H9 (cell line): ENCODE data around the gene ABHD5. TPM values are rescaled to one million over a fixed set of nuclear protein-coding genes. Genes with fewer than 3 reads are reported as not detected.

Experiments used
- DNase-seq: peaks from one replicate; pipeline ENCODE4 v3.0.0-alpha.2; 2017
- H2AFZ ChIP-seq: one replicate; pipeline ENCODE4 v1.6.1; 2013; ENCODE audit warnings: mild to moderate bottlenecking, low read length, control low read depth, moderate library complexity
- H2AK5ac ChIP-seq: 2 replicates; pipeline ENCODE4 v1.6.1; 2013; ENCODE audit warnings: low read length, control low read depth, mixed read lengths; ENCODE audit not compliant: insufficient read length
- H2BK120ac ChIP-seq: one replicate; pipeline ENCODE4 v1.6.1; 2013; ENCODE audit warnings: low read depth, mild to moderate bottlenecking, low read length, control low read depth, inconsistent platforms; ENCODE audit not compliant: poor library complexity, severe bottlenecking
- H2BK12ac ChIP-seq: 2 replicates; pipeline ENCODE4 v1.6.1; 2013; ENCODE audit warnings: low read length, control low read depth, mixed read lengths, low read depth; ENCODE audit not compliant: insufficient read length
- H2BK15ac ChIP-seq: 2 replicates; pipeline ENCODE4 v1.6.1; 2013; ENCODE audit warnings: low read depth, low read length, control low read depth
- H2BK20ac ChIP-seq: one replicate; pipeline ENCODE4 v1.6.1; 2013; ENCODE audit warnings: low read depth, mild to moderate bottlenecking, low read length, control low read depth, inconsistent platforms; ENCODE audit not compliant: poor library complexity, severe bottlenecking
- H2BK5ac ChIP-seq: 2 replicates; pipeline ENCODE4 v1.6.1; 2013; ENCODE audit warnings: low read length, control low read depth, mixed read lengths; ENCODE audit not compliant: insufficient read length
- H3K14ac ChIP-seq: 2 replicates; pipeline ENCODE4 v1.6.1; 2013; ENCODE audit warnings: low read length, control low read depth; ENCODE audit not compliant: insufficient read depth
- H3K18ac ChIP-seq: 2 replicates; pipeline ENCODE4 v1.6.1; 2013; ENCODE audit warnings: low read depth, mild to moderate bottlenecking, mixed read lengths, low read length, control low read depth; ENCODE audit not compliant: insufficient read length
- H3K23ac ChIP-seq: 2 replicates; pipeline ENCODE4 v1.6.1; 2013; ENCODE audit warnings: low read length, control low read depth, mixed read lengths, low read depth; ENCODE audit not compliant: insufficient read length
- H3K23me2 ChIP-seq: 2 replicates; pipeline ENCODE4 v1.6.1; 2013; ENCODE audit warnings: low read depth, mild to moderate bottlenecking, mixed read lengths, low read length, control low read depth; ENCODE audit not compliant: insufficient read length, poor library complexity, severe bottlenecking
- H3K27ac ChIP-seq: 2 replicates; pipeline ENCODE4 v1.5.1; 2013; ENCODE audit warnings: low read length, control low read depth, mixed read lengths, low read depth; ENCODE audit not compliant: insufficient read length
- H3K27me3 ChIP-seq: 2 replicates; pipeline ENCODE4 v1.6.1; 2013; ENCODE audit warnings: low read length, control low read depth, inconsistent platforms; ENCODE audit not compliant: insufficient read depth
- H3K4ac ChIP-seq: 2 replicates; pipeline ENCODE4 v1.6.1; 2013; ENCODE audit warnings: low read depth, mild to moderate bottlenecking, control low read depth, inconsistent platforms, low read length, moderate library complexity
- H3K4me1 ChIP-seq: 2 replicates; pipeline ENCODE4 v1.6.1; 2013; ENCODE audit warnings: low read length, control low read depth, inconsistent platforms; ENCODE audit not compliant: insufficient read depth
- H3K4me2 ChIP-seq: 2 replicates; pipeline ENCODE4 v1.6.1; 2013; ENCODE audit warnings: low read length, control low read depth, mixed read lengths; ENCODE audit not compliant: insufficient read length, insufficient read depth
- H3K56ac ChIP-seq: 2 replicates; pipeline ENCODE4 v1.6.1; 2013; ENCODE audit warnings: low read depth, mild to moderate bottlenecking, mixed read lengths, low read length, control low read depth; ENCODE audit not compliant: insufficient read length
- H3K79me1 ChIP-seq: 2 replicates; pipeline ENCODE4 v1.6.1; 2013; ENCODE audit warnings: low read depth, mild to moderate bottlenecking, moderate library complexity, low read length, control low read depth, inconsistent platforms; ENCODE audit not compliant: insufficient read depth, poor library complexity, severe bottlenecking
- H3K79me2 ChIP-seq: 2 replicates; pipeline ENCODE4 v1.6.1; 2013; ENCODE audit warnings: low read length, control low read depth, inconsistent platforms; ENCODE audit not compliant: insufficient read depth
- H3K9ac ChIP-seq: 2 replicates; pipeline ENCODE4 v1.6.1; 2013; ENCODE audit warnings: low read length, control low read depth, mixed read lengths; ENCODE audit not compliant: insufficient read length; ENCODE audit errors: extremely low read depth
- H3K9me3 ChIP-seq: one replicate; pipeline ENCODE4 v1.6.1; 2013; ENCODE audit warnings: low read depth, low read length, inconsistent platforms; ENCODE audit not compliant: control insufficient read depth
- H3T11ph ChIP-seq: one replicate; pipeline ENCODE4 v1.6.1; 2013; ENCODE audit warnings: mild to moderate bottlenecking, low read length, control low read depth, inconsistent platforms
- H4K20me1 ChIP-seq: one replicate; pipeline ENCODE4 v1.6.1; 2013; ENCODE audit not compliant: control insufficient read depth, insufficient read length, insufficient read depth
- H4K5ac ChIP-seq: 2 replicates; pipeline ENCODE4 v1.6.1; 2013; ENCODE audit warnings: low read depth, mild to moderate bottlenecking, mixed read lengths, low read length, control low read depth; ENCODE audit not compliant: insufficient read length
- H4K8ac ChIP-seq: replicated peaks from 2 replicates; pipeline ENCODE4 v1.6.1; 2013; ENCODE audit warnings: low read length, control low read depth, mixed read lengths, low read depth; ENCODE audit not compliant: insufficient read length
- H4K91ac ChIP-seq: 2 replicates; pipeline ENCODE4 v1.6.1; 2013; ENCODE audit warnings: low read depth, mild to moderate bottlenecking, moderate library complexity, mixed read lengths, low read length, control low read depth; ENCODE audit not compliant: insufficient read length
- H3K27ac Mint-ChIP-seq, 3 experiments: 2 replicates in 2 of 3; 3 replicates in 1 of 3; pipeline ENCODE4 v1.8.0; 2020 to 2021; ENCODE audit warnings: mixed read lengths in 3 of 3, mild to moderate bottlenecking in 1 of 3, moderate library complexity in 1 of 3
- H3K27me3 Mint-ChIP-seq: 2 replicates; pipeline ENCODE4 v1.8.0; 2021; ENCODE audit warnings: low read depth, mild to moderate bottlenecking, moderate library complexity, mixed read lengths
- H3K36me3 Mint-ChIP-seq, 3 experiments: 2 replicates in 2 of 3; 3 replicates in 1 of 3; pipeline ENCODE4 v1.8.0; 2020 to 2021; ENCODE audit warnings: low read depth in 3 of 3, mixed read lengths in 3 of 3; ENCODE audit not compliant: insufficient read depth in 1 of 3
- H3K4me1 Mint-ChIP-seq, 2 experiments: 2 replicates each; pipeline ENCODE4 v1.8.0; 2020; ENCODE audit warnings: mixed read lengths in 2 of 2
- H3K4me3 Mint-ChIP-seq, 2 experiments: 2 replicates in 1 of 2; 3 replicates in 1 of 2; pipeline ENCODE4 v1.8.0; 2020 to 2021; ENCODE audit warnings: mild to moderate bottlenecking in 2 of 2, mixed read lengths in 2 of 2, moderate library complexity in 1 of 2
- H3K9me3 Mint-ChIP-seq, 2 experiments: 2 replicates in 1 of 2; 3 replicates in 1 of 2; pipeline ENCODE4 v1.8.0; 2020; ENCODE audit warnings: mild to moderate bottlenecking in 2 of 2, mixed read lengths in 2 of 2, moderate library complexity in 1 of 2
- WGBS: extraction: QIAGEN DNeasy Blood & Tissue Kit; methylation state at CpG from one replicate; pipeline ENCODE4 v1.1.7; 2013; ENCODE audit warnings: missing lambda C conversion rate, low lambda C conversion rate, mixed read lengths; ENCODE audit not compliant: insufficient read length; ENCODE audit errors: extremely low coverage; 5-methylcytosine and 5-hydroxymethylcytosine counted together
- total RNA-seq: library from RNA; stranded (reverse); gene quantifications from 2 replicates; pipeline ENCODE4 v1.2.1, GENCODE V29; 2021
- TF ChIP-seq, protein P1 (sequence below): fragments of 200-600 bp; sonication (generic); conservative IDR thresholded peaks from 3 replicates; pipeline ENCODE4 v1.8.0; 2021; ENCODE audit warnings: antibody characterized with exemption, mild to moderate bottlenecking

ABHD5 gene
- total RNA-seq, 1 experiment from 2014 or later, result 13.1 TPM

GRCh38 chr3:43759297-43759782, 68.6 kb downstream of the ABHD5 start:
- H3K79me1 ChIP-seq, result no peaks in the 10 kb centered on the region
- no peaks in the 10 kb centered on the region for H3K9me3 Mint-ChIP-seq
- no peaks in the 10 kb centered on the region for H3K9me3 ChIP-seq
- no peaks in the 10 kb centered on the region for H3K23me2 ChIP-seq
- H2BK12ac ChIP-seq, result no peak overlapping the region
- H2AK5ac ChIP-seq, result no peak overlapping the region
- no peak overlapping the region for H3K23ac ChIP-seq
- no peak overlapping the region for H2BK15ac ChIP-seq
- no peaks in the 10 kb centered on the region for H3K27me3 ChIP-seq
- H3K14ac ChIP-seq, result no peak overlapping the region
- H3K4me1 ChIP-seq, result peaks cover 3% of the 10 kb centered on the region; the same call in 1 of the 2 replicates
- TF ChIP-seq, protein P1, sequence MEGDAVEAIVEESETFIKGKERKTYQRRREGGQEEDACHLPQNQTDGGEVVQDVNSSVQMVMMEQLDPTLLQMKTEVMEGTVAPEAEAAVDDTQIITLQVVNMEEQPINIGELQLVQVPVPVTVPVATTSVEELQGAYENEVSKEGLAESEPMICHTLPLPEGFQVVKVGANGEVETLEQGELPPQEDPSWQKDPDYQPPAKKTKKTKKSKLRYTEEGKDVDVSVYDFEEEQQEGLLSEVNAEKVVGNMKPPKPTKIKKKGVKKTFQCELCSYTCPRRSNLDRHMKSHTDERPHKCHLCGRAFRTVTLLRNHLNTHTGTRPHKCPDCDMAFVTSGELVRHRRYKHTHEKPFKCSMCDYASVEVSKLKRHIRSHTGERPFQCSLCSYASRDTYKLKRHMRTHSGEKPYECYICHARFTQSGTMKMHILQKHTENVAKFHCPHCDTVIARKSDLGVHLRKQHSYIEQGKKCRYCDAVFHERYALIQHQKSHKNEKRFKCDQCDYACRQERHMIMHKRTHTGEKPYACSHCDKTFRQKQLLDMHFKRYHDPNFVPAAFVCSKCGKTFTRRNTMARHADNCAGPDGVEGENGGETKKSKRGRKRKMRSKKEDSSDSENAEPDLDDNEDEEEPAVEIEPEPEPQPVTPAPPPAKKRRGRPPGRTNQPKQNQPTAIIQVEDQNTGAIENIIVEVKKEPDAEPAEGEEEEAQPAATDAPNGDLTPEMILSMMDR, result no peak
- no peak for DNase-seq
- no peak overlapping the region for H2BK120ac ChIP-seq
- no peaks in the 10 kb centered on the region for H3K36me3 Mint-ChIP-seq
- no peak overlapping the region for H3K18ac ChIP-seq
- WGBS, result no CpG with 5 or more reads among the region's 6 CpGs
- H3K79me2 ChIP-seq, result no peaks in the 10 kb centered on the region
- no peak overlapping the region for H4K91ac ChIP-seq
- H2BK5ac ChIP-seq, result no peak overlapping the region
- no peaks in the 10 kb centered on the region for H4K20me1 ChIP-seq
- no peak overlapping the region for H2BK20ac ChIP-seq
- H4K5ac ChIP-seq, result no peak overlapping the region
- no peak overlapping the region for H4K8ac ChIP-seq
- no peak overlapping the region for H3K27ac ChIP-seq
- H3K27ac Mint-ChIP-seq, result no peak overlapping the region; a peak in 1 of 7 replicates
- no peak overlapping the region for H3K4ac ChIP-seq
- no peak overlapping the region for H3K9ac ChIP-seq
- H3K4me2 ChIP-seq, result no peak overlapping the region
- H3K4me1 Mint-ChIP-seq, result peaks cover 18 to 21% of the 10 kb centered on the region in 2 experiments
- H3K27me3 Mint-ChIP-seq, result no peaks in the 10 kb centered on the region; the same call in 1 of the 2 replicates
- H3K56ac ChIP-seq, result no peak overlapping the region
- no peak overlapping the region for H3T11ph ChIP-seq
- no peak overlapping the region for H3K4me3 Mint-ChIP-seq
- no peak overlapping the region for H2AFZ ChIP-seq
